Glutamatergic neuron (in vitro differentiated cells): ENCODE measurements around the gene MED13L. TPM values are rescaled to one million over a fixed set of nuclear protein-coding genes. Genes with fewer than 3 reads are reported as not detected.

Experiments
- DNase-seq: peaks from one replicate; pipeline ENCODE4 v3.0.0; 2022
- H3K27ac Mint-ChIP-seq: one replicate; pipeline ENCODE4 v1.8.0; 2020; ENCODE audit warnings: mild to moderate bottlenecking, mixed read lengths, inconsistent platforms; ENCODE audit not compliant: unreplicated experiment
- H3K27me3 Mint-ChIP-seq: one replicate; pipeline ENCODE4 v1.8.0; 2020; ENCODE audit warnings: mild to moderate bottlenecking, moderate library complexity, mixed read lengths, inconsistent platforms; ENCODE audit not compliant: unreplicated experiment
- H3K36me3 Mint-ChIP-seq: one replicate; pipeline ENCODE4 v1.8.0; 2020; ENCODE audit warnings: mild to moderate bottlenecking, mixed read lengths, inconsistent platforms; ENCODE audit not compliant: unreplicated experiment
- H3K4me1 Mint-ChIP-seq: one replicate; pipeline ENCODE4 v1.8.0; 2020; ENCODE audit warnings: mild to moderate bottlenecking, low read depth, mixed read lengths, inconsistent platforms; ENCODE audit not compliant: unreplicated experiment
- H3K4me3 Mint-ChIP-seq: one replicate; pipeline ENCODE4 v1.8.0; 2020; ENCODE audit warnings: mild to moderate bottlenecking, mixed read lengths, inconsistent platforms; ENCODE audit not compliant: unreplicated experiment
- H3K9me3 Mint-ChIP-seq: one replicate; pipeline ENCODE4 v1.8.0; 2020; ENCODE audit warnings: mild to moderate bottlenecking, moderate library complexity, mixed read lengths, inconsistent platforms; ENCODE audit not compliant: unreplicated experiment
- CTCF ChIP-seq: fragments of 200-600 bp; sonication (generic); IDR thresholded peaks from one replicate; pipeline ENCODE4 v1.5.0; 2021; ENCODE audit not compliant: partially characterized antibody, unreplicated experiment
- total RNA-seq: library from RNA; stranded (reverse); fragmentation: NEBNext Ultra II Directional; extraction: Animal tissue kit (Norgen Biotek cat#: 25700); gene quantifications from one replicate; pipeline ENCODE4 v1.2.1, GENCODE V29; 2021; ENCODE audit not compliant: unreplicated experiment

The MED13L gene
- total RNA-seq, 1 donor from 2014 or later, result 95.5 TPM

- Mint-ChIP-seq H3K36me3 (no peaks in the 10 kb centered on the region), H3K27ac (no peak overlapping the region), H3K4me3 (no peak overlapping the region), H3K9me3 (peaks cover 3% of the 10 kb centered on the region), H3K27me3 (no peaks in the 10 kb centered on the region), H3K4me1 (no peaks in the 10 kb centered on the region)
- no peak for DNase-seq
- TF ChIP-seq CTCF, result no peak
Observed at GRCh38 chr12:116321913-116322312, 44.4 kb upstream of the MED13L start.

GRCh38 chr12:116320791-116321217 is 43.3 kb upstream of the MED13L start:
- DNase-seq, result no peak
- H3K27me3 Mint-ChIP-seq, result peaks cover 2% of the 10 kb centered on the region
- H3K9me3 Mint-ChIP-seq, result peaks cover 1% of the 10 kb centered on the region
- H3K4me3 Mint-ChIP-seq, result no peak overlapping the region
- no peaks in the 10 kb centered on the region for H3K36me3 Mint-ChIP-seq
- no peak overlapping the region for H3K27ac Mint-ChIP-seq
- H3K4me1 Mint-ChIP-seq, result no peaks in the 10 kb centered on the region
- TF ChIP-seq CTCF, result no peak

GRCh38 chr12:116319898-116320621 is 42.6 kb upstream of the MED13L start:
- H3K4me1 Mint-ChIP-seq, result no peaks in the 10 kb centered on the region
- H3K27ac Mint-ChIP-seq, result no peak overlapping the region
- no peaks in the 10 kb centered on the region for H3K36me3 Mint-ChIP-seq
- peaks cover 1% of the 10 kb centered on the region for H3K9me3 Mint-ChIP-seq
- H3K27me3 Mint-ChIP-seq, result peaks cover 6% of the 10 kb centered on the region
- DNase-seq, result no peak
- H3K4me3 Mint-ChIP-seq, result no peak overlapping the region
- no peak for TF ChIP-seq CTCF

- Mint-ChIP-seq H3K27ac (no peak overlapping the region), H3K9me3 (peaks cover 1% of the 10 kb centered on the region), H3K36me3 (no peaks in the 10 kb centered on the region), H3K4me1 (no peaks in the 10 kb centered on the region), H3K27me3 (peaks cover 6% of the 10 kb centered on the region), H3K4me3 (no peak overlapping the region)
- DNase-seq, result no peak
- no peak for TF ChIP-seq CTCF
Observed at GRCh38 chr12:116319233-116319897, 41.9 kb upstream of the MED13L start.
